SK-N-SH treated with all-trans-retinoic acid at 6 μM for 48 hours (cell line): Measurements from ENCODE around the gene PAPPA2.

Source experiments
- ATAC-seq: fragments of 200-7000 bp; cut with Tn5 transposase; 3 replicates; pipeline ENCODE4 v1.9.1; 2020; ENCODE audit warnings: mild to moderate bottlenecking, moderate library complexity
- ARNTL ChIP-seq: fragments of 450-650 bp; formaldehyde crosslinking; IDR thresholded peaks from 2 replicates; pipeline ENCODE4 v1.5.0; 2020; ENCODE audit warnings: low read depth, mild to moderate bottlenecking, moderate library complexity, borderline replicate concordance
- CREB5 ChIP-seq: fragments of 250-450 bp; sonication (Bioruptor Pico); IDR thresholded peaks from 2 replicates; pipeline ENCODE4 v1.5.1; 2020; ENCODE audit warnings: low read depth, mild to moderate bottlenecking, moderate library complexity
- CSDC2 ChIP-seq: fragments of 250-450 bp; sonication (Bioruptor Pico); IDR thresholded peaks from 2 replicates; pipeline ENCODE4 v1.5.0; 2020; ENCODE audit warnings: mild to moderate bottlenecking, moderate library complexity
- CSRNP3 ChIP-seq: fragments of 250-450 bp; sonication (Bioruptor Pico); IDR thresholded peaks from 2 replicates; pipeline ENCODE4 v1.5.1; 2021; ENCODE audit warnings: mild to moderate bottlenecking, moderate library complexity
- ESRRG ChIP-seq: fragments of 250-450 bp; sonication (Bioruptor Pico); IDR thresholded peaks from 2 replicates; pipeline ENCODE4 v1.6.1; 2021; ENCODE audit warnings: mild to moderate bottlenecking
- GLIS3 ChIP-seq: fragments of 250-450 bp; sonication (Bioruptor Pico); IDR thresholded peaks from 2 replicates; pipeline ENCODE4 v1.5.0; 2020; ENCODE audit warnings: mild to moderate bottlenecking, moderate library complexity
- ISL1 ChIP-seq: fragments of 250-450 bp; sonication (Bioruptor Pico); IDR thresholded peaks from 2 replicates; pipeline ENCODE4 v2.1.2; 2022; ENCODE audit warnings: mild to moderate bottlenecking, moderate library complexity
- OSR1 ChIP-seq: fragments of 250-450 bp; sonication (Bioruptor Pico); IDR thresholded peaks from 2 replicates; pipeline ENCODE4 v1.8.0; 2022; ENCODE audit warnings: moderate library complexity, mild to moderate bottlenecking, inconsistent platforms
- PATZ1 ChIP-seq: fragments of 250-450 bp; sonication (Bioruptor Pico); IDR thresholded peaks from 2 replicates; pipeline ENCODE4 v1.8.0; 2020; ENCODE audit warnings: mild to moderate bottlenecking, moderate library complexity, borderline replicate concordance
- POU6F1 ChIP-seq: fragments of 250-450 bp; sonication (Bioruptor Pico); IDR thresholded peaks from 2 replicates; pipeline ENCODE4 v1.8.0; 2021; ENCODE audit warnings: low read depth, mild to moderate bottlenecking, moderate library complexity, borderline replicate concordance
- PPARA ChIP-seq: fragments of 250-450 bp; sonication (Bioruptor Pico); IDR thresholded peaks from 2 replicates; pipeline ENCODE4 v1.5.0; 2020; ENCODE audit warnings: mild to moderate bottlenecking, borderline replicate concordance
- RARB ChIP-seq: fragments of 250-450 bp; sonication (Bioruptor Pico); IDR thresholded peaks from 2 replicates; pipeline ENCODE4 v1.8.0; 2021; ENCODE audit warnings: mild to moderate bottlenecking, moderate library complexity
- SNAI2 ChIP-seq: fragments of 250-450 bp; sonication (Bioruptor Pico); IDR thresholded peaks from 2 replicates; pipeline ENCODE4 v1.5.0; 2020; ENCODE audit warnings: mild to moderate bottlenecking, moderate library complexity
- TCF4 ChIP-seq: fragments of 250-450 bp; sonication (Bioruptor Pico); IDR thresholded peaks from 2 replicates; pipeline ENCODE4 v1.8.0; 2021; ENCODE audit warnings: mild to moderate bottlenecking, moderate library complexity, borderline replicate concordance
- TOX ChIP-seq: fragments of 250-450 bp; sonication (Bioruptor Pico); IDR thresholded peaks from 2 replicates; pipeline ENCODE4 v1.8.0; 2021; ENCODE audit warnings: mild to moderate bottlenecking, moderate library complexity, borderline replicate concordance
- TSHZ2 ChIP-seq: fragments of 250-450 bp; sonication (Bioruptor Pico); IDR thresholded peaks from 2 replicates; pipeline ENCODE4 v1.5.0; 2020; ENCODE audit warnings: mild to moderate bottlenecking, moderate library complexity
- ZC3H10 ChIP-seq: fragments of 250-450 bp; sonication (Bioruptor Pico); IDR thresholded peaks from 2 replicates; pipeline ENCODE4 v1.5.1; 2021; ENCODE audit warnings: mild to moderate bottlenecking, moderate library complexity
- ZFP3 ChIP-seq: fragments of 250-450 bp; sonication (Bioruptor Pico); IDR thresholded peaks from 2 replicates; pipeline ENCODE4 v1.5.0; 2020; ENCODE audit warnings: mild to moderate bottlenecking, moderate library complexity
- ZFP30 ChIP-seq: fragments of 450-650 bp; formaldehyde crosslinking; IDR thresholded peaks from 2 replicates; pipeline ENCODE4 v1.5.0; 2022; ENCODE audit warnings: mild to moderate bottlenecking, moderate library complexity
- ZNF565 ChIP-seq: fragments of 450-650 bp; formaldehyde crosslinking; conservative IDR thresholded peaks from 2 replicates; pipeline ENCODE4 v1.5.0; 2020; ENCODE audit warnings: low read depth, mild to moderate bottlenecking, moderate library complexity
- ZNF8 ChIP-seq: fragments of 450-650 bp; formaldehyde crosslinking; IDR thresholded peaks from 2 replicates; pipeline ENCODE4 v1.5.0; 2020; ENCODE audit warnings: mild to moderate bottlenecking, moderate library complexity

PAPPA2 gene

GRCh38 chr1:176692988-176693696, 230.2 kb downstream of the PAPPA2 start:
- no peak for ATAC-seq
- TF ChIP-seq POU6F1 (CRISPR knock-in tag) (no peak), TCF4 (no peak), PPARA (CRISPR knock-in tag) (no peak), GLIS3 (no peak), CSRNP3 (CRISPR knock-in tag) (no peak), ZC3H10 (CRISPR knock-in tag) (no peak), ARNTL (CRISPR knock-in tag) (no peak), SNAI2 (no peak), ISL1 (CRISPR knock-in tag) (no peak)

GRCh38 chr1:176693697-176694329, 230.8 kb downstream of the PAPPA2 start:
- ATAC-seq = no peak
- TF ChIP-seq TOX (CRISPR knock-in tag) (no peak), ISL1 (CRISPR knock-in tag) (no peak), ZC3H10 (CRISPR knock-in tag) (no peak), ZFP3 (no peak), TCF4 (no peak), CSDC2 (no peak), ZNF8 (CRISPR knock-in tag) (no peak), ARNTL (CRISPR knock-in tag) (no peak), TSHZ2 (CRISPR knock-in tag) (no peak), RARB (no peak), CSRNP3 (CRISPR knock-in tag) (no peak), ZNF565 (no peak), CREB5 (CRISPR knock-in tag) (no peak), ESRRG (CRISPR knock-in tag) (no peak), OSR1 (no peak), PATZ1 (CRISPR knock-in tag) (no peak), ZFP30 (CRISPR knock-in tag) (no peak), GLIS3 (no peak), POU6F1 (CRISPR knock-in tag) (no peak)
